Thoracic aorta (tissue), 2 donors: Measurements from ENCODE around the gene HOXC10. TPM values are rescaled to one million over a fixed set of nuclear protein-coding genes. Genes with fewer than 3 reads are reported as not detected.

Source experiments
- ATAC-seq: fragments of 150-250 bp; one replicate; pipeline ENCODE4 v1.8.0; 2017; ENCODE audit warnings: low read depth; ENCODE audit not compliant: insufficient number of reproducible peaks, low FRiP score
- DNase-seq: peaks from one replicate; pipeline ENCODE4 v3.0.0-alpha.2; 2020; ENCODE audit warnings: low spot score
- H3K27ac ChIP-seq, 2 donors: fragments of 200-600 bp; sonication (generic); 1 replicate in 1 of 2; 2 replicates in 1 of 2; pipeline ENCODE4 v1.5.1; 2016; ENCODE audit warnings: mild to moderate bottlenecking in 2 of 2, moderate library complexity in 2 of 2
- H3K27me3 ChIP-seq: fragments of 200-600 bp; sonication (generic); replicated peaks from 2 replicates; pipeline ENCODE4 v1.6.0; 2016; ENCODE audit warnings: mild to moderate bottlenecking; ENCODE audit not compliant: insufficient read depth
- H3K36me3 ChIP-seq: fragments of 200-600 bp; sonication (generic); one replicate; pipeline ENCODE4 v1.5.1; 2016
- H3K4me1 ChIP-seq, 2 donors: fragments of 200-600 bp; sonication (generic); 1 replicate in 1 of 2; 2 replicates in 1 of 2; pipeline versions ENCODE4 v1.5.1 to v1.6.0; 2016; ENCODE audit warnings: low read depth in 2 of 2, mild to moderate bottlenecking in 1 of 2; ENCODE audit not compliant: control insufficient read depth in 1 of 2
- H3K4me3 ChIP-seq: fragments of 200-600 bp; sonication (generic); 2 replicates; pipeline ENCODE4 v1.5.1; 2016; ENCODE audit warnings: mild to moderate bottlenecking
- H3K9me3 ChIP-seq: fragments of 200-600 bp; sonication (generic); 2 replicates; pipeline ENCODE4 v1.5.1; 2016
- total RNA-seq, 2 donors: library from RNA; depleted of rRNA; stranded (reverse); fragments of >200 nt; gene quantifications; one replicate each; pipeline versions ENCODE4 v1.1.0 to v1.2.3, GENCODE V29; 2016
- TF ChIP-seq, protein P1 (sequence below): fragments of 200-600 bp; sonication (generic); IDR thresholded peaks from one replicate; pipeline ENCODE4 v1.5.1; 2019; ENCODE audit warnings: antibody characterized with exemption

HOXC10 gene
- total RNA-seq, 2 donors from 2014 or later = not detected

GRCh38 chr12:53983568-53983949, 1.4 kb upstream of the HOXC10 start:
- ATAC-seq = no peak

DNA sequence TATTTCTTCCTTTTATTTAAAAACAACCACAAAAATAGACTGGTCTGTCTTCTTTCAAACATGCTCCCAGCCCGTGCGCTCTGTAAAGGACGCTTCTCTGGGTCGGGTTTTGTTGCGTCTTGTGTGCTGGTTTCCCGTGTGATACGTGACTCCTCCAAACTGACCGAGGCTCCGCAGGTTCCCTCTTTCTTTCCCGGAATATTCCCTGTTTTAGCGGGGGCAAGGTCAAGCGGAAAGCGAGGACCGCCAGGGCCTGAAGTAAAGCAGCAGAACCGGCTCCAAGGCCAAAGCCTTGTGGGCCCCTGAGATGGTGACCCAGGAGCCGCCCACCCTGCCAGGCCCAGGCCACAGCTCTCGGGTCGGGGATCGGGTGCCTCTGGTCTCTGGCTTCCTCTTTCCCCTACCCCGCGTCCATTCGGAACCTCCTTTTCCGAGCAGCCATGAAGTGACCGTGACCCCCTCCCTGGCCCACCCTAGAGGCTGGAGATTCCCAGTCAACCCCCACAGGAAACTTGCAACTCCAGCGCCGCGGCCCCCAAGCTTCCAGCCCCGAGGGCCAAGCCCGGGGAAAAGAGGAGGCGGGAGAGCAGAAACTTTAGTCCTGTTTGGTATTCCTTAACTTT, 885 bp upstream of the HOXC10 start:
- peaks cover 55% of the 10 kb centered on the region for H3K27me3 ChIP-seq
- DNase-seq (no peak), ATAC-seq (no peak)
- H3K4me3 ChIP-seq = no peak overlapping the region
- no peaks in the 10 kb centered on the region for H3K9me3 ChIP-seq
- H3K36me3 ChIP-seq = no peaks in the 10 kb centered on the region
- TF ChIP-seq, protein P1, sequence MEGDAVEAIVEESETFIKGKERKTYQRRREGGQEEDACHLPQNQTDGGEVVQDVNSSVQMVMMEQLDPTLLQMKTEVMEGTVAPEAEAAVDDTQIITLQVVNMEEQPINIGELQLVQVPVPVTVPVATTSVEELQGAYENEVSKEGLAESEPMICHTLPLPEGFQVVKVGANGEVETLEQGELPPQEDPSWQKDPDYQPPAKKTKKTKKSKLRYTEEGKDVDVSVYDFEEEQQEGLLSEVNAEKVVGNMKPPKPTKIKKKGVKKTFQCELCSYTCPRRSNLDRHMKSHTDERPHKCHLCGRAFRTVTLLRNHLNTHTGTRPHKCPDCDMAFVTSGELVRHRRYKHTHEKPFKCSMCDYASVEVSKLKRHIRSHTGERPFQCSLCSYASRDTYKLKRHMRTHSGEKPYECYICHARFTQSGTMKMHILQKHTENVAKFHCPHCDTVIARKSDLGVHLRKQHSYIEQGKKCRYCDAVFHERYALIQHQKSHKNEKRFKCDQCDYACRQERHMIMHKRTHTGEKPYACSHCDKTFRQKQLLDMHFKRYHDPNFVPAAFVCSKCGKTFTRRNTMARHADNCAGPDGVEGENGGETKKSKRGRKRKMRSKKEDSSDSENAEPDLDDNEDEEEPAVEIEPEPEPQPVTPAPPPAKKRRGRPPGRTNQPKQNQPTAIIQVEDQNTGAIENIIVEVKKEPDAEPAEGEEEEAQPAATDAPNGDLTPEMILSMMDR = no peak
- H3K4me1 ChIP-seq = peaks cover 15 to 19% of the 10 kb centered on the region in 2 donors
- H3K27ac ChIP-seq = no peak overlapping the region

More at GRCh38 chr12:53983568-53983949, 1.4 kb upstream of the HOXC10 start:
- Histone ChIP-seq H3K27me3 (peaks cover 50% of the 10 kb centered on the region), H3K9me3 (no peaks in the 10 kb centered on the region), H3K27ac (no peak overlapping the region), H3K36me3 (no peaks in the 10 kb centered on the region), H3K4me3 (no peak overlapping the region), H3K4me1 (peaks cover 15 to 18% of the 10 kb centered on the region in 2 donors)
- no peak for DNase-seq
- TF ChIP-seq, protein P1 = no peak

DNA sequence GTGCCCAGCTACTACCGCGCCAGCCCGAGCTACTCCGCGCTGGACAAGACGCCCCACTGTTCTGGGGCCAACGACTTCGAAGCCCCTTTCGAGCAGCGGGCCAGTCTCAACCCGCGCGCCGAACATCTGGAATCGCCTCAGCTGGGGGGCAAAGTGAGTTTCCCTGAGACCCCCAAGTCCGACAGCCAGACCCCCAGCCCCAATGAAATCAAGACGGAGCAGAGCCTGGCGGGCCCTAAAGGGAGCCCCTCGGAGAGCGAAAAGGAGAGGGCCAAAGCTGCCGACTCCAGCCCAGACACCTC, 697 bp downstream of the HOXC10 start:
- Histone ChIP-seq H3K4me3 (peak overlapping the region; percentile 68), H3K36me3 (no peaks in the 10 kb centered on the region), H3K27me3 (peaks cover 71% of the 10 kb centered on the region), H3K27ac (peak overlapping the region in 1 of 2 donors; percentile 8), H3K4me1 (peaks cover 15 to 27% of the 10 kb centered on the region in 2 donors), H3K9me3 (no peaks in the 10 kb centered on the region)
- ATAC-seq (no peak), DNase-seq (no peak)
- TF ChIP-seq, protein P1 = no peak

DNA sequence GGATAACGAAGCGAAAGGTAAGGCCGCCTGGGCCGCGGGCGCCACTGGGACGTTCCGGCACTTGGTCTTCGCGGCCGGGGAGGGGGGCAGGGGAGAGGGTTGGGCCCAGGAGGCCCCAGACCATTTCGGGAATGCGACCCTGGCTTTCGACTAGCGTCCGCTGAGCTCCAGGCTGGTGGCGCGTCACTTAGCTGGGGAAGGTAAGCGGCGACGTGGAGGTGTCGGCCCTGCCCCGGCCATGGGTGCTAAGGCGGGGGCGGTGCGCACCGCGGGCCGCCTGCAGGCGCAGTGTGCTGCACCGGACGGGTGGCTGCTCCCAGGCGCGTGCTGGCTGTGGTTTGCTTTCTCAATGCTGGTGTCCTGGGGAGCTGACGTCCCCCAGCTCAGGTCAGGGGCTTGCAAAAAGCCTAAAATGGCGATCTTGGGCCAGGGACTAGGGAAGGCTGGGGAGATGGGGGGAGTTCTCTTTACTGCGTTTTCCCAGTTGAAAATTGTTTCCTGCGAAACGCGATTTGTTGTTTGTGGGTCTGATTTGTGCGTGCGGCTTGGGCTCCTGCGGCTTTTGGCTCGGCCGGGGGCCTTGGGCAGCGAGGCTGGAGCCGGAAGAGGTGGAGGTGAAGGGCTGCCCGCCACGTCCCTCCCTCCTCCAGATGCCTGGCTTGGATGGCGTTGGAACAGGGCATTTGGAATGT, 1.2 kb downstream of the HOXC10 start:
- TF ChIP-seq, protein P1 = no peak
- H3K27me3 ChIP-seq = peaks cover 73% of the 10 kb centered on the region
- no peak for DNase-seq
- H3K9me3 ChIP-seq = no peaks in the 10 kb centered on the region
- peak overlapping the region in 1 of 2 donors; percentile 33 for H3K27ac ChIP-seq
- peaks cover 15 to 32% of the 10 kb centered on the region in 2 donors for H3K4me1 ChIP-seq
- ATAC-seq = no peak
- no peaks in the 10 kb centered on the region for H3K36me3 ChIP-seq
- H3K4me3 ChIP-seq = peak overlapping the region; percentile 68

DNA sequence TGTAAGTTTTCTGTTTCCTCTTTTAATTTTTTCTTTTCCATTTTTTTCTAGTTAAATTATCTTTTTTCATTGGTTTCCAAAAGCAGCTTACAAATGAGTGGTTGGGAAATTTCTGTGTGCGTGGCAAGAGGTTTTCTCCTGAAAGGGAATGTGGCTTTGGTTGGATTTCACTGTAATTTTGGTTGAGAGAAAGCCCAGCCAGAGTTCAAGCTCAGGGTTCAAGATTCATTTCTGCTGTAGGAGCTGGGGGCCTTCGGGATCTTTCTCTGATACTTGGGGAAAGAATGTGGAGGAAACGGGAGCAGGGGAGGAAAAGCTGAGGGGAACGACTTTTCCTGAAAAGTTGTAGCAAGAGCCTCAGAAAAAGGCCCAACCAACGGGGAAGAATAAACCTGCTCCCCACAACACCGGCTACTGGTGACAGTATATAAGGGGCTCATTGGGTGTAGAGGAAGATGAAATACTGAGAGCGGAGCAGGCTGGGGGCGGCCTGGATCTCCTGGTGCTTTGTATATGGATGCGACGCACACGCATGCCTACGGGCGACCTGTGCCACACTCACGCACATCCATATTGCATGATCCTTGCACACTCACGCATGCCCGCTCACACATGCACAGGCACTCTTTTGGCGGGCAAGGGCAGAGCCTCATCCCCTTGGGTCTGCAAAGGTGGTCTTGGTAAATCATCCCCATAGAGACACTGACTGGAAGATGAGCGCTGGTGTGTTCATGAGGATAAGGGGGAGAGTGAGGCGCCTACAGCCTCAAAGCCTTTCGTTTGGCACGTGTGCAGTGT, 1.9 kb downstream of the HOXC10 start:
- peaks cover 15 to 36% of the 10 kb centered on the region in 2 donors for H3K4me1 ChIP-seq
- H3K36me3 ChIP-seq = no peaks in the 10 kb centered on the region
- TF ChIP-seq, protein P1 = no peak
- H3K9me3 ChIP-seq = no peaks in the 10 kb centered on the region
- peak overlapping the region in 1 of 2 donors; percentile 33 for H3K27ac ChIP-seq
- H3K27me3 ChIP-seq = peaks cover 75% of the 10 kb centered on the region
- DNase-seq (no peak), ATAC-seq (no peak)
- H3K4me3 ChIP-seq = no peak overlapping the region
